IPS-20b (cell line): ENCODE results near the gene ACCSL.

Source experiments
- H3K27ac ChIP-seq: one replicate; pipeline ENCODE4 v1.5.1; 2013; ENCODE audit warnings: low read length
- H3K27me3 ChIP-seq: 2 replicates; pipeline ENCODE4 v1.6.1; 2013; ENCODE audit warnings: mild to moderate bottlenecking, low read length, inconsistent platforms; ENCODE audit not compliant: insufficient read depth
- H3K36me3 ChIP-seq: 2 replicates; pipeline ENCODE4 v1.6.1; 2013; ENCODE audit warnings: low read depth, mild to moderate bottlenecking, inconsistent platforms, low read length, moderate library complexity; ENCODE audit not compliant: insufficient read depth
- H3K4me1 ChIP-seq: 2 replicates; pipeline ENCODE4 v1.6.1; 2013; ENCODE audit warnings: mild to moderate bottlenecking, control low read depth, inconsistent platforms, low read length, moderate library complexity; ENCODE audit not compliant: insufficient read depth
- H3K4me3 ChIP-seq: 2 replicates; pipeline ENCODE4 v1.5.1; 2013; ENCODE audit warnings: mild to moderate bottlenecking, low read length, inconsistent platforms
- H3K9ac ChIP-seq: 2 replicates; pipeline ENCODE4 v1.6.1; 2013; ENCODE audit warnings: low read depth, mild to moderate bottlenecking, inconsistent platforms, low read length, moderate library complexity
- H3K9me3 ChIP-seq: 2 replicates; pipeline ENCODE4 v1.6.1; 2013; ENCODE audit warnings: mild to moderate bottlenecking, low read depth, low read length, inconsistent platforms; ENCODE audit not compliant: insufficient read depth

ACCSL gene

DNA sequence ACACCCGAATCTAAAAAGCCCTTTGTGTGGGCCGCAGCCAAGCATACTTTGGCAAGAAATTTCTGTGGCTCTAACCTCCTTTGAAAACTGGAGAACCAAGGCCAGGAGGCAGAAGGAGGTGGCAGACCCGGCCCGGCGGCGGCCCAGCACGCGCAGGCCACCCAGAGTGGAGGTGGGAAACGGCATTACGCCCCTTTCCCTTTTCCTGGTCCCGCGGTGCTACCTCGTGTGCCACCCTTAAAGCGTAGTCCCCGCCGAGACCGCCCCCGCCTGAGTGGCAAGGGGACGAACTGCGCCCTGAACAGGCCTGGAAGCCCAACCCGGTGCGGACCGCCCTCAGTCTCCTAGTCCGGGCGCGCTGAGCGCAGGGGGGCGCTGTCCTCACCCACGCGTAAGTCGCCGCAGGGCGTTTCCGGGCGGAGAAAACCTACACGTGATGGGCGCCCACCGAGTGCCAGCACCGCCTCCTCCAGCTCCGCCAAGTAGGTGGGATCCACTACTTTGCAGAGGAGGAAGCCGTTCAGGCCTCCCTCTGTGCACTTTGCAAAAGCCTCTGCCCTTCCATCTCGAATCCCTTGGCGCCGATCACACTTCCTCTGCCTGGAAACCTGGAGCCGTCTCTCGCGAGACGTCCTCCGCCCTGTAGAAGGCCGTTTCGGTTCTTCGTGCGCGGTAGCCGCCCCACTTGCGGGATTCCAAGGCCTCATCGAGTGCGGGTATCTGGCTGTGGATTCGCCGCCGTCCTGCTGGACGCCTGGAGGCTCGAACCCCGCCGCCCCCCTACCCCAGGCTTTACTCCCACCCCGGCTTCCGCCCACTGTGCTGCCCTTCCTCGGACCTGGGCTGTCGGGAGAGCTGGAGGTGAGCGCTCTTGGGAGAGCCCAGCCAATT is 18.3 kb downstream of the ACCSL start, which contains the start of gene ACCS:
Gene ACCS, plus strand, starts transcription at position 430 of the 891 bp plus-strand sequence. CDS start 1,358 bp downstream, outside the sequence.
- Histone ChIP-seq H3K4me3 (peak within 1 kb of the TSS; percentile 88), H3K27ac (peak within 1 kb of the TSS; percentile 63), H3K9ac (peak within 1 kb of the TSS; percentile 93), H3K9me3 (no peaks in the 10 kb centered on the region), H3K36me3 (no peaks in the 10 kb centered on the region), H3K27me3 (peaks cover 12% of the 10 kb centered on the region; the same call in 1 of the 2 replicates), H3K4me1 (peaks cover 25% of the 10 kb centered on the region; the same call in 1 of the 2 replicates)

DNA sequence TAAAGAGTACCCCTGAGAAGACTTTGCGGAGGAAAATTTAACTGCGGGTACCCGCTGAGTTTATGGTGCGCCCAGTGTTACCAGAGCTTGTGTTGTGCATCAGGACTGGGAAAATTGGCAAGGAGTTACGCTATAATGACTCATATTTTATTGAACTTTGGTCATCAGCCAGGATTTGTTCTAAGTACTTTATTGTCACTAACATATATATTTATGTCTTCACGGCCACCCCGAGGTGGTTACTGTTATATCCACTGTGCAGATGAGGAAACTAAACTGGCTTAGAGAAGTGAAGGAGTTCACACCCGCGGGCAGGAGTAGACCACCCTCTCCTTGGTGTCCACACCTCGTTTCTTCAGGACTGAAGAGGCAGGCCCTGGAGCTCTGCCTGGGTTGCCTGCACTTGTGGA is 19.0 kb downstream of the ACCSL start:
- Histone ChIP-seq H3K27ac (peak overlapping the region; percentile 63), H3K4me3 (peak overlapping the region; percentile 88)

DNA sequence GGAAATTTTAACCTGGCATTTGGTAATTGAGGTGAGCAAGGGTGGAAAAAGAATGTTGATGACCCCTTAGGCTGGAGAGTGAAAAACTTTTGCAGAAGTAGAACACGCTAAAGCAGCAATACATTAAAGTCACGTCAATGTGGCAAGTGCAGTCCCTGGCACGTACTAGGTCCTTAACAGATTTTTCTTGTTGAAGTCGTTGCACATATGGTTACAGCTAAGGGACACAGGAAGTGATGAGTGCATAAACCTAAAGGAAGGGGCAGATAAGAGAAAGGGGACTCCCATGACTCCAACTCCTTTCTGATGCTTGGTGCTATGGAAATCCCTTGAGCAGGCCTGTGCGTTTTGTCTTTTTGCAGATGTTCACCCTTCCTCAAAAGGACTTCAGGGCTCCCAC is 19.5 kb downstream of the ACCSL start:
- H3K9me3 ChIP-seq: no peaks in the 10 kb centered on the region
- no peak overlapping the region for H3K27ac ChIP-seq
- no peaks in the 10 kb centered on the region for H3K36me3 ChIP-seq
- H3K9ac ChIP-seq: peak overlapping the region; percentile 93; the same call in 1 of the 2 replicates
- H3K27me3 ChIP-seq: peaks cover 12% of the 10 kb centered on the region; the same call in 1 of the 2 replicates
- peak overlapping the region; percentile 88 for H3K4me3 ChIP-seq
- peaks cover 25% of the 10 kb centered on the region; the same call in 1 of the 2 replicates for H3K4me1 ChIP-seq

More for the DNA sequence above, 19.0 kb downstream of the ACCSL start:
- peaks cover 12% of the 10 kb centered on the region; the same call in 1 of the 2 replicates for H3K27me3 ChIP-seq
- peaks cover 25% of the 10 kb centered on the region; the same call in 1 of the 2 replicates for H3K4me1 ChIP-seq
- no peaks in the 10 kb centered on the region for H3K36me3 ChIP-seq
- peak overlapping the region; percentile 93 for H3K9ac ChIP-seq
- H3K9me3 ChIP-seq: no peaks in the 10 kb centered on the region

GRCh38 chr11:44068180-44068579 is 20.4 kb downstream of the ACCSL start:
- Histone ChIP-seq H3K4me1 (peaks cover 21% of the 10 kb centered on the region; the same call in 1 of the 2 replicates), H3K4me3 (no peak overlapping the region), H3K27ac (no peak overlapping the region), H3K9me3 (no peaks in the 10 kb centered on the region), H3K27me3 (peaks cover 12% of the 10 kb centered on the region; the same call in 1 of the 2 replicates), H3K36me3 (no peaks in the 10 kb centered on the region), H3K9ac (no peak overlapping the region)

DNA sequence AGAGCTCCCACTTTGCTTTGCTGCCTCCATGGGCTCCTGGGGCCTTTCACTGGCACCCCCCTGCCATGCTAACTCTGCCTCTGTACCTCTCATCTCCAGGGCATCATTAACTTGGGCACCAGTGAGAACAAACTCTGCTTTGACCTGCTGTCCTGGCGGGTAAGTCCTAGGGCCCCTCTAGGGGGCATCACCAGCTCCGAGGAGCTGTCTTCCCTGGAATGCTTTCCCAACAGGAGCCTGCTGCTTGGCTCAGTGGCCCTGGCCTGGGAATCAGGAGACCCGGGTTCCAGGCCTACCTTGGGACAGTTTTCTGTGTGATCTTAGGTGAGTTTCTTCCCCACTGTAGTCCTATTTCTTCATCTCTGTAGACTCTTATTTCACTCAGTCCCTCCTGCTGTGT is 23.4 kb downstream of the ACCSL start:
- H3K4me1 ChIP-seq: peaks cover 8% of the 10 kb centered on the region; the same call in 1 of the 2 replicates

GRCh38 chr11:44072757-44073658 is 25.2 kb downstream of the ACCSL start:
- Histone ChIP-seq H3K9ac (no peak overlapping the region), H3K27ac (no peak overlapping the region), H3K4me3 (no peak overlapping the region), H3K9me3 (no peaks in the 10 kb centered on the region), H3K4me1 (no peaks in the 10 kb centered on the region), H3K27me3 (no peaks in the 10 kb centered on the region), H3K36me3 (no peaks in the 10 kb centered on the region)

More for the DNA sequence above, 23.4 kb downstream of the ACCSL start:
- H3K27ac ChIP-seq: no peak overlapping the region
- no peaks in the 10 kb centered on the region for H3K9me3 ChIP-seq
- no peak overlapping the region for H3K9ac ChIP-seq
- H3K27me3 ChIP-seq: peaks cover 12% of the 10 kb centered on the region; the same call in 1 of the 2 replicates
- H3K4me3 ChIP-seq: no peak overlapping the region
- H3K36me3 ChIP-seq: no peaks in the 10 kb centered on the region

- Histone ChIP-seq H3K9ac (no peak overlapping the region), H3K36me3 (no peaks in the 10 kb centered on the region), H3K4me3 (no peak overlapping the region), H3K9me3 (no peaks in the 10 kb centered on the region), H3K27me3 (no peaks in the 10 kb centered on the region), H3K4me1 (no peaks in the 10 kb centered on the region), H3K27ac (no peak overlapping the region)
Measured at GRCh38 chr11:44078794-44079193, 31.0 kb downstream of the ACCSL start.

- no peaks in the 10 kb centered on the region for H3K9me3 ChIP-seq
- no peaks in the 10 kb centered on the region for H3K36me3 ChIP-seq
- no peaks in the 10 kb centered on the region for H3K4me1 ChIP-seq
- H3K4me3 ChIP-seq: no peak overlapping the region
- no peak overlapping the region for H3K9ac ChIP-seq
- no peak overlapping the region for H3K27ac ChIP-seq
- no peaks in the 10 kb centered on the region for H3K27me3 ChIP-seq
Measured at GRCh38 chr11:44079376-44079775, 31.6 kb downstream of the ACCSL start.

- H3K27me3 ChIP-seq: no peaks in the 10 kb centered on the region
Measured at GRCh38 chr11:44080951-44081350, 33.2 kb downstream of the ACCSL start.

GRCh38 chr11:44082645-44083044 is 34.9 kb downstream of the ACCSL start:
- H3K4me1 ChIP-seq: no peaks in the 10 kb centered on the region
- no peaks in the 10 kb centered on the region for H3K27me3 ChIP-seq
- H3K27ac ChIP-seq: no peak overlapping the region
- H3K9me3 ChIP-seq: no peaks in the 10 kb centered on the region
- no peak overlapping the region for H3K4me3 ChIP-seq
- H3K36me3 ChIP-seq: no peaks in the 10 kb centered on the region
- no peak overlapping the region for H3K9ac ChIP-seq

More at GRCh38 chr11:44080951-44081350, 33.2 kb downstream of the ACCSL start:
- Histone ChIP-seq H3K36me3 (no peaks in the 10 kb centered on the region), H3K4me3 (no peak overlapping the region), H3K9me3 (no peaks in the 10 kb centered on the region), H3K27ac (no peak overlapping the region), H3K4me1 (no peaks in the 10 kb centered on the region), H3K9ac (no peak overlapping the region)

GRCh38 chr11:44083433-44083832 is 35.7 kb downstream of the ACCSL start:
- Histone ChIP-seq H3K9me3 (no peaks in the 10 kb centered on the region), H3K4me1 (no peaks in the 10 kb centered on the region), H3K4me3 (no peak overlapping the region), H3K36me3 (no peaks in the 10 kb centered on the region), H3K27me3 (no peaks in the 10 kb centered on the region), H3K9ac (no peak overlapping the region), H3K27ac (no peak overlapping the region)
